Keratinocyte (primary cell): ENCODE measurements around the gene SCP2. TPM values are rescaled to one million over a fixed set of nuclear protein-coding genes. Genes with fewer than 3 reads are reported as not detected.

Source experiments
- DNase-seq: peaks from one replicate; pipeline ENCODE4 v3.0.0-alpha.2; 2011; ENCODE audit warnings: low read depth, missing footprints, low spot score
- FAIRE-seq: peaks from 2 replicates; lab custom pipeline; 2011; peaks lifted over from hg19 to GRCh38; lab: Jason Lieb, UNC
- H2AFZ ChIP-seq: 2 replicates; pipeline ENCODE4 v1.6.0; 2012; ENCODE audit warnings: low read length, control low read depth, inconsistent platforms; ENCODE audit not compliant: control insufficient read depth
- H3K27ac ChIP-seq: 2 replicates; pipeline ENCODE4 v1.5.1; 2011; ENCODE audit warnings: low read length; ENCODE audit not compliant: control insufficient read depth, insufficient read depth
- H3K27me3 ChIP-seq: 3 replicates; pipeline ENCODE4 v1.6.0; 2011; ENCODE audit warnings: low read length; ENCODE audit not compliant: control insufficient read depth, insufficient read depth; ENCODE audit errors: extremely low read depth
- H3K36me3 ChIP-seq, 2 experiments: 2 replicates in 1 of 2; 3 replicates in 1 of 2; pipeline ENCODE4 v1.5.1; 2011; ENCODE audit warnings: low read length in 2 of 2, mild to moderate bottlenecking in 1 of 2; ENCODE audit not compliant: control insufficient read depth in 2 of 2, insufficient read depth in 2 of 2; ENCODE audit errors: extremely low read depth in 1 of 2
- H3K4me1 ChIP-seq: 3 replicates; pipeline ENCODE4 v1.5.1; 2011; ENCODE audit warnings: low read length; ENCODE audit not compliant: control insufficient read depth, insufficient read depth; ENCODE audit errors: extremely low read depth
- H3K4me2 ChIP-seq: 3 replicates; pipeline ENCODE4 v1.6.0; 2011; ENCODE audit warnings: low read depth, low read length; ENCODE audit not compliant: control insufficient read depth, insufficient read depth; ENCODE audit errors: extremely low read depth
- H3K4me3 ChIP-seq, 3 experiments: fragments of 200-600 bp in 1 of 3; sonication (generic) in 1 of 3; 2 replicates in 2 of 3; 3 replicates in 1 of 3; pipeline ENCODE4 v1.5.1; 2011 to 2016; ENCODE audit warnings: low read length in 3 of 3, mild to moderate bottlenecking in 3 of 3, control low read depth in 2 of 3, inconsistent platforms in 1 of 3, low read depth in 1 of 3, mixed read lengths in 1 of 3, mixed run types in 1 of 3, moderate library complexity in 1 of 3; ENCODE audit not compliant: control insufficient read depth in 2 of 3, insufficient read depth in 2 of 3; ENCODE audit errors: extremely low read depth in 1 of 3
- H3K79me2 ChIP-seq: 2 replicates; pipeline ENCODE4 v1.6.0; 2012; ENCODE audit warnings: low read length; ENCODE audit not compliant: control insufficient read depth, insufficient read depth
- H3K9ac ChIP-seq: 3 replicates; pipeline ENCODE4 v1.6.0; 2011; ENCODE audit warnings: low read length; ENCODE audit not compliant: control insufficient read depth, insufficient read depth; ENCODE audit errors: extremely low read depth
- H3K9me1 ChIP-seq: 3 replicates; pipeline ENCODE4 v1.6.0; 2011; ENCODE audit warnings: low read length; ENCODE audit not compliant: control insufficient read depth, insufficient read depth; ENCODE audit errors: extremely low read depth
- H3K9me3 ChIP-seq: 2 replicates; pipeline ENCODE4 v1.5.1; 2012; ENCODE audit warnings: low read depth, low read length; ENCODE audit not compliant: control insufficient read depth
- H4K20me1 ChIP-seq: 3 replicates; pipeline ENCODE4 v1.6.0; 2011; ENCODE audit warnings: low read length; ENCODE audit not compliant: control insufficient read depth, insufficient read depth; ENCODE audit errors: extremely low read depth
- EZH2 ChIP-seq: IDR thresholded peaks from one replicate; pipeline ENCODE4 v1.6.1; 2012; ENCODE audit warnings: inconsistent platforms, mild to moderate bottlenecking, low read length, moderate library complexity
- dilution Hi-C: fragments of 300-500 bp; cut with MboI; formaldehyde crosslinking; loops from one replicate; pipeline ENCODE4 v1.7.0; 2020; ENCODE audit warnings: low sequenced_read_pairs; ENCODE audit not compliant: extremely low pct_ligation_motif_present
- polyA plus RNA-seq, 5 experiments: library from polyadenylated mRNA; depleted of rRNA in 3 of 5; stranded (reverse) in 3 of 5; stranded (forward) in 1 of 5; unstranded in 1 of 5; fragments of >200 nt; gene quantifications; 1 replicate in 1 of 5; 2 replicates in 3 of 5; 3 replicates in 1 of 5; pipeline versions ENCODE4 v1.2.1 to v1.2.3, GENCODE V29; 2011 to 2012; ENCODE audit warnings: missing spikeins in 2 of 5, low read depth in 1 of 5, low replicate concordance in 1 of 5
- TF ChIP-seq, protein P1 (sequence below), 3 experiments: IDR thresholded peaks in 1 of 3; conservative IDR thresholded peaks in 1 of 3; optimal IDR thresholded peaks in 1 of 3; 2 replicates in 2 of 3; 3 replicates in 1 of 3; pipeline versions ENCODE3 to v1.5.1; 2011; ENCODE audit warnings: low read length in 3 of 3, mild to moderate bottlenecking in 3 of 3, moderate library complexity in 2 of 3, control low read depth in 1 of 3, inconsistent platforms in 1 of 3; ENCODE audit not compliant: insufficient read depth in 2 of 3; ENCODE audit errors: extremely low read depth in 1 of 3

Gene SCP2
- polyA plus RNA-seq, 1 donor (not counting 4 experiments of a cell fraction or from before 2014, with no cell fraction given), result 116 TPM

DNA sequence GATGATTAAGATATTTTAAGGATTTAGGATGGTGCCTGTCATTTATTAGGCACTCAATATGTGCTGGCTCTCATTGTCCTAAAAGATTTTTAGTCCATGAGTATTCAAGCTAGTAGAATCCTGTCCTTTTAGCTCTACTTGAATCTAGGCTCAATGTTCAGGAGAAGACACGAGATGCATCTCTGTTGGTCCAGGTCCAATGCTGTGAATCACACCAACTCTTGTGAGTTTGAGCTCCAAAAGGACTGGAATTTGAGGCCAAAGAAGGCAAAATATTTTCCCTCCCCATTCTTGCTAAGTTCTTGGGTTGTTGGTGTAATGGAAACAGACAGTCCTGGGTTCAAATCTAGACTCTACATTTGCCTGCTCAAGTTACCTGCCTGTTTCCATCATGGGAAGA, 133.5 kb downstream of the SCP2 start:
- H3K4me2 ChIP-seq, result no peak overlapping the region

DNA sequence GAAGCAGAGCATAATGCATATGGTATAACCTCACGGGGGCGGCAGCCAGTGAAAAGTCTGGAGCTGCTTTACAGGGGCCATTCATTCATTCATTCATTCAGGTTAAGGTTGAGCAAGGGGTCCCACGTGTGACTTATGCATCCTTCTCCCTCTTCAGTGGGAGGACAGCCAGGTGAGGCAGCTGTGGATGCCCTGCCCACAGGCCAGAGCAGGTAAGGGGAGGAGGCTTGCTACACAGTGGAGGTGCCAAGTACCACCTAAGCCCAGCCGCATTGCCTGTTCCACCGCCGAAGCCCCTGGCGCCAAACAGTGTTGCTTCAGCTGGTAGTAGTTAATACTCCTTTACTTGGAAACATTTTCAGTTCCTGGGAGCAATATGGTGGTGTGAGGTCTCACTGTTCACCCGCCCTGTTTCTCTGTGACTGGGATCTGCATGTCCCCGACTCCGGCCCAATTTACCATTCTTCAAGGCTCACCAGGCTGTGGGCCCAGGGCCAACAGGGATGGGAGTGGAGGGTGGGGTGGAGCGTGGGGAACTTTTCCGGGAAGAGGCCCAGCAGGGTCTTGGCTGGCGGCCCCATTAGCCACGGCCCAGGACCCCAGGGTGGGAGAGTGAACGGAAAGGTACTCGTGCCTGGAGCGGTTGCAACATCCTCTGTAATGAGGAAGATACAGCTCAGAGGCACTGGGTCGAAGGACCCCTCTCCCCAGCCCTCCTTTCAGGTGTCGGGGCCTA, 134.2 kb downstream of the SCP2 start:
- dilution Hi-C loops, result no loop called here
- Histone ChIP-seq H3K27ac (no peak overlapping the region), H3K4me1 (no peaks in the 10 kb centered on the region), H3K9ac (no peak overlapping the region), H3K4me2 (no peak overlapping the region), H3K79me2 (no peaks in the 10 kb centered on the region), H3K4me3 (no peak overlapping the region), H3K9me3 (no peaks in the 10 kb centered on the region), H3K36me3 (no peaks in the 10 kb centered on the region), H4K20me1 (no peaks in the 10 kb centered on the region), H2AFZ (no peak overlapping the region), H3K27me3 (peaks cover 53% of the 10 kb centered on the region), H3K9me1 (no peaks in the 10 kb centered on the region)
- TF ChIP-seq EZH2, result peak; percentile 87
- TF ChIP-seq, protein P1, sequence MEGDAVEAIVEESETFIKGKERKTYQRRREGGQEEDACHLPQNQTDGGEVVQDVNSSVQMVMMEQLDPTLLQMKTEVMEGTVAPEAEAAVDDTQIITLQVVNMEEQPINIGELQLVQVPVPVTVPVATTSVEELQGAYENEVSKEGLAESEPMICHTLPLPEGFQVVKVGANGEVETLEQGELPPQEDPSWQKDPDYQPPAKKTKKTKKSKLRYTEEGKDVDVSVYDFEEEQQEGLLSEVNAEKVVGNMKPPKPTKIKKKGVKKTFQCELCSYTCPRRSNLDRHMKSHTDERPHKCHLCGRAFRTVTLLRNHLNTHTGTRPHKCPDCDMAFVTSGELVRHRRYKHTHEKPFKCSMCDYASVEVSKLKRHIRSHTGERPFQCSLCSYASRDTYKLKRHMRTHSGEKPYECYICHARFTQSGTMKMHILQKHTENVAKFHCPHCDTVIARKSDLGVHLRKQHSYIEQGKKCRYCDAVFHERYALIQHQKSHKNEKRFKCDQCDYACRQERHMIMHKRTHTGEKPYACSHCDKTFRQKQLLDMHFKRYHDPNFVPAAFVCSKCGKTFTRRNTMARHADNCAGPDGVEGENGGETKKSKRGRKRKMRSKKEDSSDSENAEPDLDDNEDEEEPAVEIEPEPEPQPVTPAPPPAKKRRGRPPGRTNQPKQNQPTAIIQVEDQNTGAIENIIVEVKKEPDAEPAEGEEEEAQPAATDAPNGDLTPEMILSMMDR (optimal IDR thresholded peaks at IDR 0.05 in 1 of 3, IDR thresholded peaks at IDR 0.05 in 1 of 3, conservative IDR thresholded peaks at IDR 0.05 in 1 of 3; ENCODE audit: extremely low read depth in 1 of 3, insufficient read depth in 2 of 3, low read length in 3 of 3), result no peak
- no peak for DNase-seq
- FAIRE-seq, result no peak

More for the DNA sequence above, 133.5 kb downstream of the SCP2 start:
- dilution Hi-C loops, result no loop called here
- H3K9me1 ChIP-seq, result no peaks in the 10 kb centered on the region
- no peaks in the 10 kb centered on the region for H3K4me1 ChIP-seq
- H3K27ac ChIP-seq, result no peak overlapping the region
- TF ChIP-seq EZH2, result no peak
- TF ChIP-seq, protein P1 (optimal IDR thresholded peaks at IDR 0.05 in 1 of 3, IDR thresholded peaks at IDR 0.05 in 1 of 3, conservative IDR thresholded peaks at IDR 0.05 in 1 of 3; ENCODE audit: extremely low read depth in 1 of 3, insufficient read depth in 2 of 3, low read length in 3 of 3), result no peak
- no peaks in the 10 kb centered on the region for H3K9me3 ChIP-seq
- DNase-seq, result no peak
- peaks cover 53% of the 10 kb centered on the region for H3K27me3 ChIP-seq
- H2AFZ ChIP-seq, result no peak overlapping the region
- FAIRE-seq, result no peak
- no peak overlapping the region for H3K9ac ChIP-seq
- no peaks in the 10 kb centered on the region for H3K79me2 ChIP-seq
- H3K36me3 ChIP-seq, result no peaks in the 10 kb centered on the region
- H3K4me3 ChIP-seq, result no peak overlapping the region
- H4K20me1 ChIP-seq, result no peaks in the 10 kb centered on the region
